ENCODE results near the gene STRN.
"Not testable (repeated sequence)": the region's sequence is repeated elsewhere in the genome, so short reads cannot be mapped to it uniquely, and the experiment has no call there.

Gene STRN

GRCh38 chr2:36849265-36849664 lies 117.1 kb downstream of the STRN start:
- H3K27me3 ChIP-seq (replicated peaks in 2 of 5; ENCODE audit: control insufficient read depth in 4 of 5, insufficient read depth in 5 of 5, low read length in 4 of 5): no peaks in the 10 kb centered on the region
- CTCF ChIA-PET: interaction anchor here (0.6 to 0.9 kb wide), 2 partner anchors 64 to 68 kb away, joined by 3 read pairs; no protein-coding TSS in a partner anchor
- DNase-seq: no peak
- peaks cover 7 to 33% (median 17%) of the 10 kb centered on the region in 4 experiments for H3K36me3 ChIP-seq (ENCODE audit: control insufficient read depth in 4 of 4, insufficient read depth in 4 of 4, low read length in 3 of 4)
- no peak overlapping the region for H3K4me3 ChIP-seq (ENCODE audit: control insufficient read depth in 1 of 7, extremely low read depth in 1 of 7, insufficient read depth in 4 of 7, low read depth in 2 of 7, low read length in 6 of 7)
- POLR2A ChIA-PET: no interaction called here
- no peaks in the 10 kb centered on the region for H3K4me1 ChIP-seq (ENCODE audit: control extremely low read depth in 1 of 4, control insufficient read depth in 4 of 4, insufficient read depth in 4 of 4, low read length in 3 of 4)
- 100% methylated on average over 3 of the region's 8 CpGs for WGBS (ENCODE audit: insufficient coverage)
- H3K9me3 ChIP-seq (ENCODE audit: control extremely low read depth in 1 of 5, control insufficient read depth in 4 of 5, insufficient read depth in 2 of 5, low read depth in 1 of 5, low read length in 4 of 5): no peaks in the 10 kb centered on the region
- no peak overlapping the region for H3K27ac ChIP-seq (ENCODE audit: insufficient read depth in 1 of 2, low read depth in 1 of 2, low read length in 2 of 2, poor library complexity in 1 of 2, severe bottlenecking in 2 of 2)

DNA sequence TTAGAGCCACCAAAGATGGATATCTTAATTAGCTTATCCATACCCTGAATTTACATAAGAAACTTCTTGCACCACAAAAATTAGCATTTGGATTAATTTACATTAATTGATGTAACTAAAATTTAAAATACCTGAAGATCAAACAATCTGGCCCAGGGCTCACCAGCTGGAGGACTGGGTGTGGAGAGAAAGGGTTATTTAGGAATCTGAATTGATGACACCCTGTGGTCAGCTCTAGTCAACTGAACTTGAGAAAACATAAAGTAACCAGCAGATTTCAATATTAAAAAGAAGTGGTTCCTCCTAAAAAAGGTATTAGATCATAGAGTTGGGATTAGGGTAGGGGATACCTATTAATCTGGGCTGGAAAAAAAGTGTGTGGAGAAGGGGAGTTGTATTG lies 122.5 kb downstream of the STRN start:
- peaks cover 0 to 10% (median 5%) of the 10 kb centered on the region in 4 experiments for H3K36me3 ChIP-seq (ENCODE audit: control insufficient read depth in 4 of 4, insufficient read depth in 4 of 4, low read length in 3 of 4)
- no peak overlapping the region for H3K4me3 ChIP-seq (ENCODE audit: control insufficient read depth in 1 of 7, extremely low read depth in 1 of 7, insufficient read depth in 4 of 7, low read depth in 2 of 7, low read length in 6 of 7)
- CTCF ChIA-PET: interaction anchor here (1.3 kb wide), 1 partner anchor 64 kb away, joined by 4 read pairs; no protein-coding TSS in a partner anchor
- DNase-seq: no peak
- H3K27me3 ChIP-seq (replicated peaks in 2 of 5; ENCODE audit: control insufficient read depth in 4 of 5, insufficient read depth in 5 of 5, low read length in 4 of 5): no peaks in the 10 kb centered on the region
- no peak overlapping the region for H3K27ac ChIP-seq (ENCODE audit: insufficient read depth in 1 of 2, low read depth in 1 of 2, low read length in 2 of 2, poor library complexity in 1 of 2, severe bottlenecking in 2 of 2)
- POLR2A ChIA-PET: interaction anchor here (0.6 to 0.7 kb wide), 2 partner anchors 8 to 17 kb away, joined by 3 read pairs; no protein-coding TSS in a partner anchor
- no peaks in the 10 kb centered on the region for H3K9me3 ChIP-seq (ENCODE audit: control extremely low read depth in 1 of 5, control insufficient read depth in 4 of 5, insufficient read depth in 2 of 5, low read depth in 1 of 5, low read length in 4 of 5)
- no peaks in the 10 kb centered on the region for H3K4me1 ChIP-seq (ENCODE audit: control extremely low read depth in 1 of 4, control insufficient read depth in 4 of 4, insufficient read depth in 4 of 4, low read length in 3 of 4)

DNA sequence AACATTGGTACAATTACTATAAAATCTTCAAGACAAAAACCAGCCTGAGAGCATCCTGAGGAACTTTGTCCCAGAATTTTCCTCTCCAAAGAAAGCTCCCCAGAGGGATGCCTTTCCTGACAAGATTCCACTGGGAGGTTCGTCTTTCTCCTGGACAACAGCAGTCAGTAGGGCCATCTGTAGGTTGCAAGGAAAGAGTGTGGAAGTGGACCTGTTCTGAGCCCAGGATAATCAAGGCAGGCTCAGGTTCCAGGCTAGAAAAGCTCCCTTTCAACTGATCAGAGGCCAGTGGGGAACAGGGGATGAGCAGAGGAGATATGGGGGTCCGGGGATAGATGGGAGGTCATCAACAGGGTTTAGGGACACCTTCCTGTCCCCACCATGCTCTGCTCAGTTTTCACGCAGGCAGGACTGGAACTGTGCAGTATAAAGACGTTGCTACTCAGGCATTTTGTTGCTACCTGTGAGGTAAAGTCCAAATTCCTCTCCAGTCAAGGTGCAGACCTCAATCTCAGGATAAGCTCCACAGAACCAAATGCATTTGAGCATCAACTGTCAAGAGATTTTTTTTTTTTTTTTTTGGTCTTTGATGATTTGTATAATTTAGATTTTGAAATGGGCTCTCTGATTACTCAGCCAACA lies 126.2 kb downstream of the STRN start:
- Histone ChIP-seq H3K9me3 (ENCODE audit: control extremely low read depth in 1 of 5, control insufficient read depth in 4 of 5, insufficient read depth in 2 of 5, low read depth in 1 of 5, low read length in 4 of 5) (no peaks in the 10 kb centered on the region), H3K4me3 (ENCODE audit: control insufficient read depth in 1 of 7, extremely low read depth in 1 of 7, insufficient read depth in 4 of 7, low read depth in 2 of 7, low read length in 6 of 7) (no peak overlapping the region), H3K27ac (ENCODE audit: insufficient read depth in 1 of 2, low read depth in 1 of 2, low read length in 2 of 2, poor library complexity in 1 of 2, severe bottlenecking in 2 of 2) (no peak overlapping the region), H3K27me3 (replicated peaks in 2 of 5; ENCODE audit: control insufficient read depth in 4 of 5, insufficient read depth in 5 of 5, low read length in 4 of 5) (no peaks in the 10 kb centered on the region), H3K4me1 (ENCODE audit: control extremely low read depth in 1 of 4, control insufficient read depth in 4 of 4, insufficient read depth in 4 of 4, low read length in 3 of 4) (no peaks in the 10 kb centered on the region), H3K36me3 (ENCODE audit: control insufficient read depth in 4 of 4, insufficient read depth in 4 of 4, low read length in 3 of 4) (peaks cover 0 to 3% (median 0%) of the 10 kb centered on the region in 4 experiments)
- WGBS (ENCODE audit: insufficient coverage): 95% methylated on average over 4 of the region's 4 CpGs
- CTCF ChIA-PET: no interaction called here
- POLR2A ChIA-PET: no interaction called here
- DNase-seq: no peak

GRCh38 chr2:36834731-36835524 lies 131.4 kb downstream of the STRN start:
- 100% methylated on average over 1 of the region's 5 CpGs for WGBS (ENCODE audit: insufficient coverage)
- Histone ChIP-seq H3K36me3 (ENCODE audit: control insufficient read depth in 4 of 4, insufficient read depth in 4 of 4, low read length in 3 of 4) (no peaks in the 10 kb centered on the region), H3K27me3 (replicated peaks in 2 of 5; ENCODE audit: control insufficient read depth in 4 of 5, insufficient read depth in 5 of 5, low read length in 4 of 5) (no peaks in the 10 kb centered on the region), H3K27ac (ENCODE audit: insufficient read depth in 1 of 2, low read depth in 1 of 2, low read length in 2 of 2, poor library complexity in 1 of 2, severe bottlenecking in 2 of 2) (no peak overlapping the region), H3K4me3 (ENCODE audit: control insufficient read depth in 1 of 7, extremely low read depth in 1 of 7, insufficient read depth in 4 of 7, low read depth in 2 of 7, low read length in 6 of 7) (no peak overlapping the region), H3K4me1 (ENCODE audit: control extremely low read depth in 1 of 4, control insufficient read depth in 4 of 4, insufficient read depth in 4 of 4, low read length in 3 of 4) (no peaks in the 10 kb centered on the region), H3K9me3 (ENCODE audit: control extremely low read depth in 1 of 5, control insufficient read depth in 4 of 5, insufficient read depth in 2 of 5, low read depth in 1 of 5, low read length in 4 of 5) (no peaks in the 10 kb centered on the region)
- ChIA-PET CTCF (no interaction called here), POLR2A (interaction anchor here (0.6 kb wide), 1 partner anchor 9 kb away, joined by 3 read pairs; no protein-coding TSS in a partner anchor)
- DNase-seq: no peak

- H3K4me1 ChIP-seq (ENCODE audit: control extremely low read depth in 1 of 4, control insufficient read depth in 4 of 4, insufficient read depth in 4 of 4, low read length in 3 of 4): no peaks in the 10 kb centered on the region
- H3K27ac ChIP-seq (ENCODE audit: insufficient read depth in 1 of 2, low read depth in 1 of 2, low read length in 2 of 2, poor library complexity in 1 of 2, severe bottlenecking in 2 of 2): no peak overlapping the region
- H3K27me3 ChIP-seq (replicated peaks in 2 of 5; ENCODE audit: control insufficient read depth in 4 of 5, insufficient read depth in 5 of 5, low read length in 4 of 5): no peaks in the 10 kb centered on the region
- no peak overlapping the region for H3K4me3 ChIP-seq (ENCODE audit: control insufficient read depth in 1 of 7, extremely low read depth in 1 of 7, insufficient read depth in 4 of 7, low read depth in 2 of 7, low read length in 6 of 7)
- CTCF ChIA-PET: no interaction called here
- POLR2A ChIA-PET: no interaction called here
- no peaks in the 10 kb centered on the region for H3K9me3 ChIP-seq (ENCODE audit: control extremely low read depth in 1 of 5, control insufficient read depth in 4 of 5, insufficient read depth in 2 of 5, low read depth in 1 of 5, low read length in 4 of 5)
- H3K36me3 ChIP-seq (ENCODE audit: control insufficient read depth in 4 of 4, insufficient read depth in 4 of 4, low read length in 3 of 4): no peaks in the 10 kb centered on the region
- 100% methylated on average over 1 of the region's 2 CpGs for WGBS (ENCODE audit: insufficient coverage)
- DNase-seq: no peak
Observed at GRCh38 chr2:36834203-36834602, 132.1 kb downstream of the STRN start.

DNA sequence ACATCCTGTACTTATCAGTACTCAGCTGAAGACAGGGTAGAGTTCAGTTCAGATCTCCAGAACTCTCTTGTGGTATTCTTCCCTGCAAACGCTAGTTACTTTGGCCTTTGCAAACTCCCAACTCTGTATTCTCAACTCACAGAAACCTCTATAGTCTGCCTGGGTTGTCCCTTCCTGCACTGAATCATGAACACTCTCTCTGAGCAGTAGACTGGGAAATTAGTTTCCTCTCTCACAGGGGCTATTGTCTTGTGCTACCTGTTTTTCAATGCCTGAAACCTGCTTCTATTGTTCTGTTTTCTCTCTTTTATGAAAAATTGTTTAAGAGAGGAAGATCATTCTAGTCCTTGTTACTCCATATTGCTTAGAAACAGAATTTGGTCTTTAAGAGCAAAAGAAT lies 135.2 kb downstream of the STRN start:
- Histone ChIP-seq H3K4me3 (ENCODE audit: control insufficient read depth in 1 of 7, extremely low read depth in 1 of 7, insufficient read depth in 4 of 7, low read depth in 2 of 7, low read length in 6 of 7) (no peak overlapping the region), H3K36me3 (ENCODE audit: control insufficient read depth in 4 of 4, insufficient read depth in 4 of 4, low read length in 3 of 4) (no peaks in the 10 kb centered on the region), H3K9me3 (ENCODE audit: control extremely low read depth in 1 of 5, control insufficient read depth in 4 of 5, insufficient read depth in 2 of 5, low read depth in 1 of 5, low read length in 4 of 5) (no peaks in the 10 kb centered on the region), H3K4me1 (ENCODE audit: control extremely low read depth in 1 of 4, control insufficient read depth in 4 of 4, insufficient read depth in 4 of 4, low read length in 3 of 4) (no peaks in the 10 kb centered on the region), H3K27me3 (replicated peaks in 2 of 5; ENCODE audit: control insufficient read depth in 4 of 5, insufficient read depth in 5 of 5, low read length in 4 of 5) (no peaks in the 10 kb centered on the region), H3K27ac (ENCODE audit: insufficient read depth in 1 of 2, low read depth in 1 of 2, low read length in 2 of 2, poor library complexity in 1 of 2, severe bottlenecking in 2 of 2) (no peak overlapping the region)
- DNase-seq: no peak
- CTCF ChIA-PET: no interaction called here
- 100% methylated on average over 1 of the region's 1 CpG for WGBS (ENCODE audit: insufficient coverage)
- POLR2A ChIA-PET: no interaction called here

DNA sequence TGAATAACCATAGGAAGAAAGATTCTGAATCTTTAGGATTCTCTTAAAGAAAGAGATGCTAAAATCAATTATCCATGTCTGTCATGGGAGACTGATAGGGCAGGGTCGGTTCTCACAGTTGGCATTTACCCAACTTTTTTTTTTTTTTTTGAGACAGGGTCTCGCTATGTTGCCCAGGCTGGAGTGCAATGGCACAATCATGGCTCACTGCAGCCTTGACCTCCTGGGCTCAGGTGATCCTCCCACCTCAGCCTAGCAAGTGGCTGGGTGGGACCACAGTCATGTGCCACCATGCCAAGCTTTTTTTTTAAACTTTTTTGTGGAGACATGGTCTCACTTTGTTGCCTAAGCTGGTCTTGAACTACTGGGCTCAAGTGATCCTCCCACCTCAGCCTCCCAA lies 141.7 kb downstream of the STRN start:
- H3K4me1 ChIP-seq (ENCODE audit: control extremely low read depth in 1 of 4, control insufficient read depth in 4 of 4, insufficient read depth in 4 of 4, low read length in 3 of 4); POLR2A ChIA-PET; DNase-seq; H3K9me3 ChIP-seq (ENCODE audit: control extremely low read depth in 1 of 5, control insufficient read depth in 4 of 5, insufficient read depth in 2 of 5, low read depth in 1 of 5, low read length in 4 of 5); H3K36me3 ChIP-seq (ENCODE audit: control insufficient read depth in 4 of 4, insufficient read depth in 4 of 4, low read length in 3 of 4); H3K27ac ChIP-seq (ENCODE audit: insufficient read depth in 1 of 2, low read depth in 1 of 2, low read length in 2 of 2, poor library complexity in 1 of 2, severe bottlenecking in 2 of 2); H3K4me3 ChIP-seq (ENCODE audit: control insufficient read depth in 1 of 7, extremely low read depth in 1 of 7, insufficient read depth in 4 of 7, low read depth in 2 of 7, low read length in 6 of 7); H3K27me3 ChIP-seq (replicated peaks in 2 of 5; ENCODE audit: control insufficient read depth in 4 of 5, insufficient read depth in 5 of 5, low read length in 4 of 5); CTCF ChIA-PET: not testable (repeated sequence)
- 100% methylated on average over 1 of the region's 2 CpGs for WGBS (ENCODE audit: insufficient coverage)
